H54 (cell line): ENCODE results near the gene OSBPL3.

Experiments
- DNase-seq: peaks from one replicate; pipeline ENCODE4 v3.0.0; 2011; ENCODE audit warnings: low spot score, mixed read lengths; ENCODE audit not compliant: insufficient read length
- FAIRE-seq: peaks from 3 replicates; lab custom pipeline; 2011; peaks lifted over from hg19 to GRCh38; lab: Jason Lieb, UNC
- POLR2A ChIP-seq: IDR thresholded peaks from 2 replicates; pipeline ENCODE4 v1.6.1; 2011; ENCODE audit warnings: low read depth, mild to moderate bottlenecking, low read length

The OSBPL3 gene

GRCh38 chr7:24751484-24751883, 228.5 kb downstream of the OSBPL3 start:
- no peak for FAIRE-seq
- no peak for DNase-seq
- TF ChIP-seq POLR2A = no peak

GRCh38 chr7:24750441-24751055, 229.4 kb downstream of the OSBPL3 start:
- FAIRE-seq = no peak
- DNase-seq = no peak
- TF ChIP-seq POLR2A = no peak

GRCh38 chr7:24748521-24748920, 231.5 kb downstream of the OSBPL3 start:
- TF ChIP-seq POLR2A = no peak
- DNase-seq (no peak), FAIRE-seq (no peak)
